PC-9 (cell line): Measurements from ENCODE around the gene MCC. TPM values are rescaled to one million over a fixed set of nuclear protein-coding genes. Genes with fewer than 3 reads are reported as not detected.

Experiments
- BruUV-seq: library from RNA; stranded (reverse); fragments of 400-500 nt; replicated peaks from 2 replicates; lab custom pipeline; 2021; lab: Mats Ljungman, UMichigan
- CTCF ChIA-PET: fragments of 300-600 bp; sonication (Branson Sonifier 250); formaldehyde crosslinking; loops from one replicate; lab custom pipeline; 2022; ENCODE audit warnings: antibody characterized with exemption; lab: Charles Lee
- POLR2A ChIA-PET: fragments of 300-600 bp; sonication (Branson Sonifier 250); formaldehyde crosslinking; loops from one replicate; lab custom pipeline; 2022; ENCODE audit warnings: antibody characterized with exemption; ENCODE audit not compliant: unreplicated experiment; lab: Charles Lee
- DNase-seq, 2 experiments: peaks; one replicate each; pipeline versions ENCODE4 v3.0.0 to v3.0.0-alpha.2; 2015 to 2022; ENCODE audit warnings: mixed read lengths in 1 of 2
- H2AFZ ChIP-seq: fragments of 200-600 bp; sonication (generic); 2 replicates; pipeline ENCODE4 v1.8.1; 2017; ENCODE audit warnings: antibody characterized with exemption
- H3F3A ChIP-seq: fragments of 200-600 bp; sonication (generic); 2 replicates; pipeline ENCODE4 v1.8.1; 2017; ENCODE audit warnings: antibody characterized with exemption, mild to moderate bottlenecking, low read depth; ENCODE audit not compliant: insufficient read depth
- H3K27ac ChIP-seq: fragments of 200-600 bp; sonication (generic); 2 replicates; pipeline ENCODE4 v1.6.1; 2016; ENCODE audit warnings: mixed run types
- H3K27me3 ChIP-seq: fragments of 200-600 bp; sonication (generic); 2 replicates; pipeline ENCODE4 v1.6.1; 2016; ENCODE audit warnings: low read depth, mixed run types; ENCODE audit not compliant: insufficient read depth
- H3K36me3 ChIP-seq: fragments of 200-600 bp; sonication (generic); 2 replicates; pipeline ENCODE4 v1.6.1; 2016; ENCODE audit warnings: low read depth, mixed run types
- H3K4me1 ChIP-seq: fragments of 200-600 bp; sonication (generic); replicated peaks from 2 replicates; pipeline ENCODE4 v1.6.1; 2016; ENCODE audit warnings: mixed run types; ENCODE audit not compliant: insufficient read depth
- H3K4me2 ChIP-seq: fragments of 200-600 bp; sonication (generic); 2 replicates; pipeline ENCODE4 v1.6.1; 2017; ENCODE audit warnings: mixed run types
- H3K4me3 ChIP-seq: fragments of 200-600 bp; sonication (generic); 2 replicates; pipeline ENCODE4 v1.6.1; 2016; ENCODE audit warnings: mixed run types
- H3K79me2 ChIP-seq: fragments of 200-600 bp; sonication (generic); 2 replicates; pipeline ENCODE4 v1.6.1; 2017; ENCODE audit warnings: low read depth, mixed run types
- H3K9me2 ChIP-seq: fragments of 200-600 bp; sonication (generic); 2 replicates; pipeline ENCODE4 v1.8.1; 2017; ENCODE audit warnings: mild to moderate bottlenecking; ENCODE audit not compliant: insufficient read depth
- H3K9me3 ChIP-seq: fragments of 200-600 bp; sonication (generic); 2 replicates; pipeline ENCODE4 v1.8.1; 2016; ENCODE audit warnings: low read depth; ENCODE audit not compliant: insufficient read depth
- H4K20me1 ChIP-seq: fragments of 200-600 bp; sonication (generic); 2 replicates; pipeline ENCODE4 v1.8.1; 2017; ENCODE audit not compliant: insufficient read depth
- EZH2 ChIP-seq: fragments of 200-600 bp; sonication (generic); IDR thresholded peaks from 2 replicates; pipeline ENCODE4 v1.8.0; 2017; ENCODE audit warnings: antibody characterized with exemption, low read depth
- intact Hi-C: fragments of 100-400 bp; cut with micrococcal nuclease; formaldehyde crosslinking; loops from one replicate; pipeline ENCODE4 v1.10.0; 2022; ENCODE audit not compliant: unreplicated experiment
- total RNA-seq: library from RNA; stranded (reverse); gene quantifications from 2 replicates; pipeline ENCODE4 v1.2.3, GENCODE V29; 2021
- TF ChIP-seq, protein P1 (sequence below): fragments of 200-600 bp; sonication (generic); conservative IDR thresholded peaks from 2 replicates; pipeline ENCODE4 v1.6.1; 2017; ENCODE audit warnings: mixed run types, antibody characterized with exemption, mild to moderate bottlenecking, moderate library complexity

Gene MCC
- total RNA-seq, 1 experiment from 2014 or later = 2.5 TPM

DNA sequence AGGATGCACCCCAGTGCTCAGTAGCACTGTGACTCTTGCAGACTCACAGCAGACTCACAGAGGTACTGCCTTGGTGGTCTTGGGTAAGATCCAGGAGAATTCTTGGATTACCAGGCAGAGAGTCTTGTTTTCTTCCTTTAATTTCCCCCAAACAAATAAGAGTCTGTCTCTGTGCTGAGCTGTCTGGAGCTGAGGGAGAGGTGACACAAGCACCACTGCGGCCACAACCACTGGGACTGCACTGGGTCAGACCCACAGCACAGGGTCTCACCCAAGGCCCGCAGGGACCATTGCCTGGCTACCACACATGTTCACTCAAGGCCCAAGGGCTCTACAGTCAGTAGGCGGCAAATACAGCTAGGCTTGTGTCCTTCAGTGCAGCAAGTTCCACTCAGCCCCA, 13.8 kb upstream of the MCC start:
- no peaks in the 10 kb centered on the region for H3K4me1 ChIP-seq
- no peak for TF ChIP-seq EZH2
- TF ChIP-seq, protein P1, sequence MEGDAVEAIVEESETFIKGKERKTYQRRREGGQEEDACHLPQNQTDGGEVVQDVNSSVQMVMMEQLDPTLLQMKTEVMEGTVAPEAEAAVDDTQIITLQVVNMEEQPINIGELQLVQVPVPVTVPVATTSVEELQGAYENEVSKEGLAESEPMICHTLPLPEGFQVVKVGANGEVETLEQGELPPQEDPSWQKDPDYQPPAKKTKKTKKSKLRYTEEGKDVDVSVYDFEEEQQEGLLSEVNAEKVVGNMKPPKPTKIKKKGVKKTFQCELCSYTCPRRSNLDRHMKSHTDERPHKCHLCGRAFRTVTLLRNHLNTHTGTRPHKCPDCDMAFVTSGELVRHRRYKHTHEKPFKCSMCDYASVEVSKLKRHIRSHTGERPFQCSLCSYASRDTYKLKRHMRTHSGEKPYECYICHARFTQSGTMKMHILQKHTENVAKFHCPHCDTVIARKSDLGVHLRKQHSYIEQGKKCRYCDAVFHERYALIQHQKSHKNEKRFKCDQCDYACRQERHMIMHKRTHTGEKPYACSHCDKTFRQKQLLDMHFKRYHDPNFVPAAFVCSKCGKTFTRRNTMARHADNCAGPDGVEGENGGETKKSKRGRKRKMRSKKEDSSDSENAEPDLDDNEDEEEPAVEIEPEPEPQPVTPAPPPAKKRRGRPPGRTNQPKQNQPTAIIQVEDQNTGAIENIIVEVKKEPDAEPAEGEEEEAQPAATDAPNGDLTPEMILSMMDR = no peak
- H3K9me2 ChIP-seq = no peaks in the 10 kb centered on the region
- no peaks in the 10 kb centered on the region for H3K36me3 ChIP-seq
- no TSS peak for BruUV-seq
- DNase-seq = no peak
- intact Hi-C loops = no loop called here
- H2AFZ ChIP-seq = no peak overlapping the region
- no peaks in the 10 kb centered on the region for H3F3A ChIP-seq
- H3K4me3 ChIP-seq = no peak overlapping the region
- H3K27ac ChIP-seq = no peak overlapping the region
- no peaks in the 10 kb centered on the region for H4K20me1 ChIP-seq
- ChIA-PET POLR2A (no interaction called here), CTCF (no interaction called here)
- no peaks in the 10 kb centered on the region for H3K9me3 ChIP-seq
- H3K27me3 ChIP-seq = no peaks in the 10 kb centered on the region
- no peaks in the 10 kb centered on the region for H3K79me2 ChIP-seq
- no peak overlapping the region for H3K4me2 ChIP-seq

DNA sequence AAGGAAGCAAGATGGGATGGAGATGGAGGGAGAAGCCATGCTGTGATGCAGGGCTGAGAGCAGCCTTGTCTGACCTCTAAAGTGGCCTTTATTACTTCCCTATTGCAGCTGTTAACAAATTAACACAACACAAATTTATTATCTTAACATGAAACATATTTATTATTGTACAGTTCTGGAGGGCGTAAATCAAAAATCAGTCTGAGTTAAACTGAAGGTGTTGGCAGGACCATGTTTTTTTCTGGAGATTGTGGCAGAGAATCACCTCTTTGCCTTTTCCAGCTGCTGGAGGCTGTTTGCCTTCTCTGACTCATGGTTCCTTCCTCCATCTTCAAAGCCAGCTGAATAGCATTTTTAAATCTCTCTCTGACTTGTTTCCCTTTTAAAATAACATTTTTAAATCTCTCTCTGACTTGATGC, 7.2 kb upstream of the MCC start:
- no peak overlapping the region for H3K4me3 ChIP-seq
- intact Hi-C loops = no loop called here
- BruUV-seq = no TSS peak
- H2AFZ ChIP-seq = peak overlapping the region; percentile 57; the same call in 1 of the 2 replicates
- H4K20me1 ChIP-seq = no peaks in the 10 kb centered on the region
- peaks cover 8% of the 10 kb centered on the region for H3F3A ChIP-seq
- TF ChIP-seq EZH2 = no peak
- TF ChIP-seq, protein P1 = no peak
- H3K4me1 ChIP-seq = peaks cover 11% of the 10 kb centered on the region
- H3K36me3 ChIP-seq = 0 out of 2 replicates have a peak, but pooled peaks cover under 1% of the 10 kb centered on the region
- no peaks in the 10 kb centered on the region for H3K9me2 ChIP-seq
- ChIA-PET CTCF (no interaction called here), POLR2A (no interaction called here)
- no peak overlapping the region for H3K27ac ChIP-seq
- H3K4me2 ChIP-seq = peak overlapping the region; percentile 33; the same call in 1 of the 2 replicates
- H3K79me2 ChIP-seq = no peaks in the 10 kb centered on the region
- H3K9me3 ChIP-seq = peaks cover 6% of the 10 kb centered on the region; the same call in 1 of the 2 replicates
- H3K27me3 ChIP-seq = no peaks in the 10 kb centered on the region
- DNase-seq = peak in 1 of 2 experiments; percentile 35

DNA sequence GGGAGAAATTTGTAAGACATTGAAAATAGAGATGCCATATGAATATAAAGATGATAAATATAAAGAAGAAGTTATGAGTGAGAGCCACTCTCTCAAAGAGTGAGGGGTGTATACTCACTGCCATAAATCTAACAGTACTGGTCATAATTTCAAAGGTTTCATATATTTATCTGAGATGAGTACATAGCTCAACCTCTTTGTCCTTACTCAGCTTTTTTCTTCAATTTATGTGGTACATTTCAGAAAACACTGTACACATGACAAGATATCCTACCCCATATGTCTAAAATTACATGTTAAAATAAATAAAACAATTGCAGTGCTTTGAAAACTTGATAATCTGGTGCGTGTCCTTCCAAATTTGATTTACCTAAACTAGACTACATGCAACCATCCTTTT, 5.2 kb upstream of the MCC start:
- Histone ChIP-seq H2AFZ (no peak overlapping the region), H3F3A (peaks cover 17% of the 10 kb centered on the region), H3K9me2 (no peaks in the 10 kb centered on the region), H3K79me2 (no peaks in the 10 kb centered on the region), H3K27ac (no peak overlapping the region), H3K9me3 (peaks cover 10% of the 10 kb centered on the region), H3K27me3 (no peaks in the 10 kb centered on the region), H3K4me1 (peaks cover 26% of the 10 kb centered on the region), H3K36me3 (0 out of 2 replicates have a peak, but pooled peaks cover 3% of the 10 kb centered on the region), H3K4me2 (no peak overlapping the region), H3K4me3 (no peak overlapping the region), H4K20me1 (no peaks in the 10 kb centered on the region)
- DNase-seq = no peak
- TF ChIP-seq, protein P1 = no peak
- BruUV-seq = no TSS peak
- intact Hi-C loops = no loop called here
- CTCF ChIA-PET = no interaction called here
- POLR2A ChIA-PET = no interaction called here
